Adrenal gland (tissue), 5 donors: ENCODE data around the gene GFRA3.

Experiments used
- POLR2A ChIP-seq, 2 donors: fragments of 450-650 bp; IDR thresholded peaks; one replicate each; pipeline ENCODE4 v1.6.1; 2017; ENCODE audit warnings: antibody characterized with exemption in 2 of 2, mild to moderate bottlenecking in 2 of 2, moderate library complexity in 1 of 2
- TF ChIP-seq, protein P1 (sequence below), 6 experiments: fragments of 450-650 bp in 4 of 6; fragments of 200-600 bp in 2 of 6; sonication (generic) in 1 of 6; IDR thresholded peaks; 1 replicate in 5 of 6; 2 replicates in 1 of 6; pipeline versions ENCODE4 v1.5.1 to v1.8.0; 2016 to 2021; ENCODE audit warnings: antibody characterized with exemption in 6 of 6, mild to moderate bottlenecking in 2 of 6, moderate library complexity in 1 of 6
- donor health status: DM: no; HTN: no; CAD: no.

DNA sequence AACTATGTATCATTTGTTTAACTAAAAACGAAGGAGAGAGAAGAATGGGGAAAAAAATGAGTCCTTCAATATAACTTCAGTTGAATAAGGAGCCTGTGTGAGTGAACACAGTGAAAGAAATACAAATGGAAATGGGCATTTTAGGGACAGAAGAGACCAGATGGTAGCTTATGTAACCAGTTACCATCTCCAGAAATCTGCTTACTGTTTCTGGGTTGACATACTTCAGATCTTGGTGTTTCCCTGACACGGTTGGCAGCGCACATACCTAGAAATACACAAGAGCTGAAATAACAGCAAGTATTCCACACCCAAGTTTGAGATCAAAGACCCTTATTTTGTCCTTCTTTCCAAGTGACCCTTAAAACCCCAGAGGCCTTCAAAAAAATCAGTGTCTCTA lies 14.9 kb upstream of the GFRA3 start:
- TF ChIP-seq, protein P1, sequence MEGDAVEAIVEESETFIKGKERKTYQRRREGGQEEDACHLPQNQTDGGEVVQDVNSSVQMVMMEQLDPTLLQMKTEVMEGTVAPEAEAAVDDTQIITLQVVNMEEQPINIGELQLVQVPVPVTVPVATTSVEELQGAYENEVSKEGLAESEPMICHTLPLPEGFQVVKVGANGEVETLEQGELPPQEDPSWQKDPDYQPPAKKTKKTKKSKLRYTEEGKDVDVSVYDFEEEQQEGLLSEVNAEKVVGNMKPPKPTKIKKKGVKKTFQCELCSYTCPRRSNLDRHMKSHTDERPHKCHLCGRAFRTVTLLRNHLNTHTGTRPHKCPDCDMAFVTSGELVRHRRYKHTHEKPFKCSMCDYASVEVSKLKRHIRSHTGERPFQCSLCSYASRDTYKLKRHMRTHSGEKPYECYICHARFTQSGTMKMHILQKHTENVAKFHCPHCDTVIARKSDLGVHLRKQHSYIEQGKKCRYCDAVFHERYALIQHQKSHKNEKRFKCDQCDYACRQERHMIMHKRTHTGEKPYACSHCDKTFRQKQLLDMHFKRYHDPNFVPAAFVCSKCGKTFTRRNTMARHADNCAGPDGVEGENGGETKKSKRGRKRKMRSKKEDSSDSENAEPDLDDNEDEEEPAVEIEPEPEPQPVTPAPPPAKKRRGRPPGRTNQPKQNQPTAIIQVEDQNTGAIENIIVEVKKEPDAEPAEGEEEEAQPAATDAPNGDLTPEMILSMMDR (IDR thresholded peaks at IDR 0.05) = no peak
- no peak for TF ChIP-seq POLR2A (IDR thresholded peaks at IDR 0.05)
